ENCODE data around the gene PDLIM4.

GRCh38 chr5:132261881-132262845, 4.7 kb downstream of the PDLIM4 start:
- TF ChIP-seq CTCF (IDR thresholded peaks at IDR 0.05): no peak
- TF ChIP-seq POLR2A (IDR thresholded peaks at IDR 0.05): no peak
